Tibial nerve (tissue), 3 donors: ENCODE results near the gene EHD2.

ENCODE experiments used
- CTCF ChIP-seq, 5 experiments: fragments of 200-600 bp in 3 of 5; fragments of 450-650 bp in 2 of 5; sonication (generic) in 3 of 5; IDR thresholded peaks; one replicate each; pipeline ENCODE4 v1.5.1; 2016 to 2019; ENCODE audit warnings: antibody characterized with exemption in 5 of 5, mild to moderate bottlenecking in 3 of 5, moderate library complexity in 2 of 5
- POLR2A ChIP-seq, 2 donors: fragments of 450-650 bp; IDR thresholded peaks; one replicate each; pipeline ENCODE4 v1.6.1; 2017; ENCODE audit warnings: antibody characterized with exemption in 2 of 2, mild to moderate bottlenecking in 2 of 2, moderate library complexity in 2 of 2

DNA sequence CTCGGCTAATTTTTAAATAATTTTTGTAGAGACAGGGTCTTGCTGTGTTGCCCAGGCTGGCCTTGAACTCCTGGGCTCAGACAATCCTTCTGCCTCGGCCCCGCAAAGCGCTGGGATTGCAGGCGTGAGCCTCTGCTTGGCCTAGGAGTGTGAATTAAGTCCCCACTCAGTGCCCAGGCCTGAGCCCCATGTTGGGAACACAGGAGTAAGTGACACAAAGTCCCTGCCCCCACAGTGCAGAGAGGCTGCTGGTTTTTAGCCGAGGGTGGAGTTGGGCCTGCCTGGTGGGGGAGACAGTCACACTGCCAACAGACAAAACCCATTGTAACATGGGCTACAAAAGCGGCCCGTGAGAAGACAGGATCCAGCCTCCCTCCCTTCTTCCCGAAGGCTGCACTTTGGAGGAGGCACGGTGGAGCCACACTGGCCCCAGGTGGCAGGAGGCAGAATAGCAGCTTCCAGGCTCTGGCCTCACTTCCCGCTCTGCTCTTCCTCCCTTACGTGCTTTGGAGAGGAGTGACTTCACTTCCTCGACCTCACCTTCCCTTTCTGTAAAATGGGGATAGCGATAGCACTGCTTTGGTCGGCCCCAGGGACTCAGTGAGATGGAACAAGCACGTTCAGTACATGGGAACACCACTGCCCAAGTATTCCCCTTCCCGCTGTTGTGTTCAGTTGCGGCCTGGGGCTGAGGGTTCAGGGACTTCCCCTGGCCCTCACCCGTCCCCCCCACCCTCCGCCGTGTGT, 15.2 kb upstream of the EHD2 start:
- no peak for TF ChIP-seq POLR2A (IDR thresholded peaks at IDR 0.05)
- TF ChIP-seq CTCF (IDR thresholded peaks at IDR 0.05), result peak; percentile 96 to 98 (median 97)
